GM23338 (cell line): ENCODE data around the gene CD72. TPM values are rescaled to one million over a fixed set of nuclear protein-coding genes. Genes with fewer than 3 reads are reported as not detected.
A peak's percentile ranks its signal among the peaks of the same experiment; 100 is the strongest.
"Not testable (repeated sequence)": the region's sequence is repeated elsewhere in the genome, so short reads cannot be mapped to it uniquely, and the experiment has no call there.

Experiments
- ATAC-seq: fragments of 200-7000 bp; cut with Tn5 transposase; 3 replicates; pipeline ENCODE4 v1.9.1; 2020
- DNase-seq: peaks from one replicate; pipeline ENCODE4 v3.0.0-alpha.2; 2015; ENCODE audit warnings: low spot score
- H2AFZ ChIP-seq: fragments of 200-600 bp; sonication (generic); 2 replicates; pipeline ENCODE4 v1.8.0; 2016; ENCODE audit warnings: antibody characterized with exemption, mild to moderate bottlenecking, moderate library complexity
- H3F3A ChIP-seq: fragments of 200-600 bp; sonication (generic); replicated peaks from 2 replicates; pipeline ENCODE4 v1.8.0; 2017; ENCODE audit warnings: antibody characterized with exemption, mixed run types, low read depth
- H3K27ac ChIP-seq: fragments of 200-600 bp; sonication (generic); 2 replicates; pipeline ENCODE4 v1.6.1; 2016; ENCODE audit warnings: low read depth
- H3K27me3 ChIP-seq: fragments of 200-600 bp; sonication (generic); 2 replicates; pipeline ENCODE4 v1.8.0; 2016; ENCODE audit warnings: mild to moderate bottlenecking, mixed run types, moderate library complexity; ENCODE audit not compliant: insufficient read depth
- H3K36me3 ChIP-seq: fragments of 200-600 bp; sonication (generic); 2 replicates; pipeline ENCODE4 v1.8.0; 2016; ENCODE audit warnings: mild to moderate bottlenecking; ENCODE audit not compliant: insufficient read depth
- H3K4me1 ChIP-seq: fragments of 200-600 bp; sonication (generic); 2 replicates; pipeline ENCODE4 v1.8.0; 2016; ENCODE audit warnings: mild to moderate bottlenecking, moderate library complexity; ENCODE audit not compliant: insufficient read depth
- H3K4me2 ChIP-seq: fragments of 200-600 bp; sonication (generic); 2 replicates; pipeline ENCODE4 v1.7.1; 2017; ENCODE audit warnings: mixed run types
- H3K4me3 ChIP-seq: fragments of 200-600 bp; sonication (generic); 2 replicates; pipeline ENCODE4 v1.6.1; 2016; ENCODE audit warnings: mixed run types
- H3K79me2 ChIP-seq: fragments of 200-600 bp; sonication (generic); replicated peaks from 2 replicates; pipeline ENCODE4 v1.8.0; 2017; ENCODE audit warnings: mild to moderate bottlenecking; ENCODE audit not compliant: insufficient read depth
- H3K9me2 ChIP-seq: fragments of 200-600 bp; sonication (generic); 2 replicates; pipeline ENCODE4 v1.8.0; 2017; ENCODE audit not compliant: insufficient read depth
- H4K20me1 ChIP-seq: fragments of 200-600 bp; sonication (generic); replicated peaks from 2 replicates; pipeline ENCODE4 v1.8.0; 2017; ENCODE audit warnings: mild to moderate bottlenecking; ENCODE audit not compliant: insufficient read depth
- H3K27ac Mint-ChIP-seq: 2 replicates; pipeline ENCODE4 v1.8.0; 2020; ENCODE audit warnings: inconsistent platforms, mild to moderate bottlenecking, moderate library complexity, mixed read lengths
- H3K27me3 Mint-ChIP-seq: 3 replicates; pipeline ENCODE4 v1.8.0; 2022; ENCODE audit warnings: low read depth, mild to moderate bottlenecking, moderate library complexity, mixed read lengths, inconsistent platforms; ENCODE audit not compliant: insufficient read depth, poor library complexity
- H3K36me3 Mint-ChIP-seq: 3 replicates; pipeline ENCODE4 v1.8.0; 2021; ENCODE audit warnings: low read depth, mild to moderate bottlenecking, inconsistent platforms, moderate library complexity, mixed read lengths
- H3K4me1 Mint-ChIP-seq: 3 replicates; pipeline ENCODE4 v1.8.0; 2020; ENCODE audit warnings: mild to moderate bottlenecking, inconsistent platforms, mixed read lengths
- H3K4me3 Mint-ChIP-seq: 3 replicates; pipeline ENCODE4 v1.8.0; 2021; ENCODE audit warnings: moderate library complexity, mild to moderate bottlenecking, inconsistent platforms, mixed read lengths
- H3K9me3 Mint-ChIP-seq: 3 replicates; pipeline ENCODE4 v1.8.0; 2020; ENCODE audit warnings: moderate library complexity, mild to moderate bottlenecking, inconsistent platforms, mixed read lengths
- CREB1 ChIP-seq: fragments of 250-450 bp; sonication (Bioruptor Pico); IDR thresholded peaks from 2 replicates; pipeline ENCODE4 v1.5.0; 2020; ENCODE audit warnings: low read depth, mild to moderate bottlenecking, moderate library complexity
- ETS1 ChIP-seq: IDR thresholded peaks from 2 replicates; pipeline ENCODE4 v1.6.1; 2016; ENCODE audit warnings: antibody characterized with exemption
- EZH2 ChIP-seq: fragments of 200-600 bp; sonication (generic); IDR thresholded peaks from one replicate; pipeline ENCODE4 v1.8.0; 2017; ENCODE audit warnings: antibody characterized with exemption, mild to moderate bottlenecking, low read depth; ENCODE audit not compliant: unreplicated experiment
- EZH2phosphoT487 ChIP-seq: fragments of 200-600 bp; sonication (generic); IDR thresholded peaks from one replicate; pipeline ENCODE4 v1.8.1; 2018; ENCODE audit warnings: antibody characterized with exemption; ENCODE audit not compliant: unreplicated experiment
- JUNB ChIP-seq: IDR thresholded peaks from one replicate; pipeline ENCODE4 v1.6.1; 2016; ENCODE audit warnings: antibody characterized with exemption; ENCODE audit not compliant: unreplicated experiment
- NANOG ChIP-seq: IDR thresholded peaks from 2 replicates; pipeline ENCODE4 v1.6.1; 2016; ENCODE audit warnings: antibody characterized with exemption, borderline replicate concordance
- STAT1 ChIP-seq: IDR thresholded peaks from one replicate; pipeline ENCODE4 v1.6.1; 2016; ENCODE audit warnings: antibody characterized with exemption; ENCODE audit not compliant: unreplicated experiment
- polyA plus RNA-seq: library from polyadenylated mRNA; unstranded; fragments of >200 nt; fragmentation: Nextera tagmentation; extraction: Ambion mirVana; gene quantifications from 2 replicates; pipeline ENCODE4 v1.2.1, GENCODE V29; 2016
- total RNA-seq: library from RNA; depleted of rRNA; stranded (reverse); fragments of >200 nt; shearing (Covaris generic); gene quantifications from 2 replicates; pipeline ENCODE4 v1.2.3, GENCODE V29; 2014

Gene CD72
- total and polyA plus RNA-seq, 2 experiments from 2014 or later, result 4.7 to 4.8 TPM

GRCh38 chr9:35615981-35616680 is 2.1 kb downstream of the CD72 start:
- TF ChIP-seq EZH2 (no peak), STAT1 (no peak), ETS1 (no peak), CREB1 (no peak)
- no peaks in the 10 kb centered on the region for H3K36me3 Mint-ChIP-seq
- Histone ChIP-seq H3K79me2 (no peaks in the 10 kb centered on the region), H4K20me1 (no peaks in the 10 kb centered on the region), H3K36me3 (no peaks in the 10 kb centered on the region), H3K4me1 (peaks cover 14% of the 10 kb centered on the region), H3F3A (peaks cover 17% of the 10 kb centered on the region), H3K9me2 (no peaks in the 10 kb centered on the region), H3K27ac (no peak overlapping the region), H3K4me3 (peak overlapping the region; percentile 85), H3K27me3 (peaks cover 33% of the 10 kb centered on the region), H2AFZ (peak overlapping the region; percentile 100), H3K4me2 (peak overlapping the region; percentile 95)
- H3K27me3 Mint-ChIP-seq, result peaks cover 31% of the 10 kb centered on the region
- peak; percentile 42 for DNase-seq
- peak; percentile 70 for ATAC-seq
- H3K27ac Mint-ChIP-seq, result no peak overlapping the region
- H3K9me3 Mint-ChIP-seq, result no peaks in the 10 kb centered on the region
- H3K4me3 Mint-ChIP-seq, result peak overlapping the region; percentile 78
- peaks cover 14% of the 10 kb centered on the region for H3K4me1 Mint-ChIP-seq

GRCh38 chr9:35612843-35613242 is 5.4 kb downstream of the CD72 start:
- DNase-seq, result no peak
- no peak for ATAC-seq
- peaks cover 19% of the 10 kb centered on the region for H3K27me3 Mint-ChIP-seq
- H3K27ac Mint-ChIP-seq, result no peak overlapping the region
- Histone ChIP-seq H3K27ac (no peak overlapping the region), H4K20me1 (no peaks in the 10 kb centered on the region; the same call in 1 of the 2 replicates), H3K4me3 (no peak overlapping the region), H3K9me2 (no peaks in the 10 kb centered on the region), H2AFZ (no peak overlapping the region), H3K27me3 (peaks cover 24% of the 10 kb centered on the region), H3K4me2 (no peak overlapping the region), H3K79me2 (no peaks in the 10 kb centered on the region), H3K4me1 (peaks cover 14% of the 10 kb centered on the region), H3F3A (peaks cover 15% of the 10 kb centered on the region), H3K36me3 (no peaks in the 10 kb centered on the region)
- H3K4me1 Mint-ChIP-seq, result peaks cover 14% of the 10 kb centered on the region
- TF ChIP-seq JUNB (no peak), NANOG (no peak), STAT1 (no peak), EZH2 (no peak), EZH2phosphoT487 (no peak)
- no peak overlapping the region for H3K4me3 Mint-ChIP-seq
- H3K9me3 Mint-ChIP-seq, result no peaks in the 10 kb centered on the region
- peaks cover 4% of the 10 kb centered on the region; the same call in 2 of the 3 replicates for H3K36me3 Mint-ChIP-seq

DNA sequence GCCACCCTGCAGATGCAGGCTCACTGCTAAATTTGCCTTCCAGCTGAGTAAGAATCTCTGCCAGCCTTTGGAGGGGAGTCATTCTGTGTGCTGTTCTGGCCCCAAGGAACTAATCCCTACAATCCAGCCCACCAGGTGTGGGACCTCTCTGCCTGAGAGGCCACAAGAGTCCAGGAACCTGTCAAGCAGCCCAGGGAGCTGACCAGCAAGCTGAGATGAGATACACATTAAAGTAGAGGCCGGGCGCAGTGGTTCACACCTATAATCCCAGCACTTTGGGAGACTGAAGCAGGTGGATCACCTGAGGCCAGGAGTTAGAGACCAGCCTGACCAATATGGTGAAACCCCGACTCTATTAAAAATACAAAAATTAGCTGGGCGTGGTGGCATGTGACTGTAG is 6.1 kb downstream of the CD72 start:
- not testable (repeated sequence) for H2AFZ ChIP-seq, H3K36me3 Mint-ChIP-seq, H3K4me2 ChIP-seq, H3K9me3 Mint-ChIP-seq, H3K36me3 ChIP-seq, H3K4me3 ChIP-seq, ATAC-seq, H3K9me2 ChIP-seq, H3K27ac Mint-ChIP-seq, H4K20me1 ChIP-seq, H3K27ac ChIP-seq, H3K4me1 ChIP-seq, H3K79me2 ChIP-seq, H3K4me3 Mint-ChIP-seq, DNase-seq
- peaks cover 11% of the 10 kb centered on the region for H3K4me1 Mint-ChIP-seq
- Histone ChIP-seq H3F3A (peaks cover 10% of the 10 kb centered on the region), H3K27me3 (peaks cover 16% of the 10 kb centered on the region)
- H3K27me3 Mint-ChIP-seq, result peaks cover 12% of the 10 kb centered on the region
